Upper lobe of left lung (tissue), 6 donors: ENCODE measurements around the gene TSHZ1. TPM values are rescaled to one million over a fixed set of nuclear protein-coding genes. Genes with fewer than 3 reads are reported as not detected.

ENCODE experiments used
- ATAC-seq, 2 donors: fragments of 200-7000 bp; cut with Tn5 transposase; one replicate each; pipeline ENCODE4 v1.9.1; 2022; ENCODE audit warnings: mild to moderate bottlenecking in 2 of 2, moderate library complexity in 2 of 2; ENCODE audit not compliant: low FRiP score in 2 of 2
- DNase-seq, 2 donors: peaks; one replicate each; pipeline ENCODE4 v3.0.0-alpha.2; 2019 to 2020
- H3K27ac ChIP-seq, 4 donors: fragments of 200-600 bp; sonication (generic); one replicate each; pipeline ENCODE4 v1.5.1; 2016 to 2019
- H3K27me3 ChIP-seq, 4 donors: fragments of 200-600 bp; sonication (generic); one replicate each; pipeline ENCODE4 v1.5.1; 2017 to 2019
- H3K36me3 ChIP-seq, 4 donors: fragments of 200-600 bp; sonication (generic); one replicate each; pipeline ENCODE4 v1.5.1; 2016 to 2019
- H3K4me1 ChIP-seq, 4 donors: fragments of 200-600 bp; sonication (generic); one replicate each; pipeline ENCODE4 v1.5.1; 2018 to 2019
- H3K4me3 ChIP-seq, 4 donors: fragments of 200-600 bp; sonication (generic); one replicate each; pipeline ENCODE4 v1.5.1; 2017 to 2019; ENCODE audit warnings: mild to moderate bottlenecking in 2 of 4, moderate library complexity in 1 of 4
- H3K9me3 ChIP-seq, 4 donors: fragments of 200-600 bp; sonication (generic); one replicate each; pipeline ENCODE4 v1.5.1; 2018 to 2019
- EP300 ChIP-seq, 4 donors: sonication (generic); formaldehyde crosslinking; IDR thresholded peaks; one replicate each; pipeline ENCODE4 v1.5.1; 2017; ENCODE audit warnings: antibody characterized with exemption in 4 of 4, control low read depth in 2 of 4
- POLR2A ChIP-seq, 4 donors: fragments of 450-650 bp; IDR thresholded peaks; one replicate each; pipeline ENCODE4 v1.5.1; 2016 to 2017; ENCODE audit warnings: antibody characterized with exemption in 4 of 4, mild to moderate bottlenecking in 2 of 4
- POLR2AphosphoS5 ChIP-seq, 2 donors: sonication (generic); formaldehyde crosslinking; IDR thresholded peaks; one replicate each; pipeline ENCODE4 v1.5.1; 2017; ENCODE audit warnings: antibody characterized with exemption in 2 of 2
- WGBS, 2 donors: methylation state at CpG; one replicate each; pipeline ENCODE4 v1.1.5; 2017 to 2018; 5-methylcytosine and 5-hydroxymethylcytosine counted together
- total RNA-seq, 6 donors: library from RNA; depleted of rRNA in 4 of 6; stranded (reverse); fragments of >200 nt in 4 of 6; gene quantifications; one replicate each; pipeline versions ENCODE4 v1.1.0 to v1.2.1, GENCODE V29; 2016 to 2021
- TF ChIP-seq, protein P1 (sequence below), 6 experiments: fragments of 450-650 bp in 4 of 6; fragments of 200-600 bp in 2 of 6; sonication (generic) in 2 of 6; IDR thresholded peaks; one replicate each; pipeline ENCODE4 v1.5.1; 2016 to 2019; ENCODE audit warnings: antibody characterized with exemption in 6 of 6
- donor health status: DM: no; HTN: no; CAD: no; lungs with moderate emphysema.
- donor health status: DM: no; HTN: yes; CAD: no; lungs with severe emphysema.

Gene TSHZ1
- total RNA-seq, 6 donors from 2014 or later: 9.1 to 16.5 (median 14.3) TPM

DNA sequence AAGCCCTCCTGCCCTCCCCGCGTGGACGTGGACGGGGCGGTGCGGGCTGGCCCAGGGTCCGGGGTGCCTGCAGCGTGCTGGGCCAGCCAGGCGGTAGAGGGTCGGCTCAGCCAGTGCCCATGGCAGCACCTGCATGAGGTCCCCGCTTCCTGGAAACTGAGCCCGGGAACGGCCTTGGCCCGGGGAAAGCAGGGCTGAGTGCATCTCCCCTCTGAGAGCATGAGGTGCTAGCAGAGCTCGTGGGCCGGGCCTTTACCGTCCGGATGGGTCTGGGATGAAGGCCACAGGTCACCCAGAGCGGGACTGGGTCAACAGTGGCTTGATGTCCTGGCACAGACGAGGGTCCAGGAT, 39.8 kb downstream of the TSHZ1 start:
- WGBS, 2 donors: 92 to 93% methylated on average over 8 to 20 of the region's 20 CpGs
- H3K9me3 ChIP-seq: no peaks in the 10 kb centered on the region
- TF ChIP-seq POLR2A (IDR thresholded peaks at IDR 0.05) (no peak), POLR2AphosphoS5 (IDR thresholded peaks at IDR 0.05) (no peak), EP300 (IDR thresholded peaks at IDR 0.05) (no peak)
- TF ChIP-seq, protein P1, sequence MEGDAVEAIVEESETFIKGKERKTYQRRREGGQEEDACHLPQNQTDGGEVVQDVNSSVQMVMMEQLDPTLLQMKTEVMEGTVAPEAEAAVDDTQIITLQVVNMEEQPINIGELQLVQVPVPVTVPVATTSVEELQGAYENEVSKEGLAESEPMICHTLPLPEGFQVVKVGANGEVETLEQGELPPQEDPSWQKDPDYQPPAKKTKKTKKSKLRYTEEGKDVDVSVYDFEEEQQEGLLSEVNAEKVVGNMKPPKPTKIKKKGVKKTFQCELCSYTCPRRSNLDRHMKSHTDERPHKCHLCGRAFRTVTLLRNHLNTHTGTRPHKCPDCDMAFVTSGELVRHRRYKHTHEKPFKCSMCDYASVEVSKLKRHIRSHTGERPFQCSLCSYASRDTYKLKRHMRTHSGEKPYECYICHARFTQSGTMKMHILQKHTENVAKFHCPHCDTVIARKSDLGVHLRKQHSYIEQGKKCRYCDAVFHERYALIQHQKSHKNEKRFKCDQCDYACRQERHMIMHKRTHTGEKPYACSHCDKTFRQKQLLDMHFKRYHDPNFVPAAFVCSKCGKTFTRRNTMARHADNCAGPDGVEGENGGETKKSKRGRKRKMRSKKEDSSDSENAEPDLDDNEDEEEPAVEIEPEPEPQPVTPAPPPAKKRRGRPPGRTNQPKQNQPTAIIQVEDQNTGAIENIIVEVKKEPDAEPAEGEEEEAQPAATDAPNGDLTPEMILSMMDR (IDR thresholded peaks at IDR 0.05): no peak
- DNase-seq (peak in 1 of 2 donors; percentile 84), ATAC-seq (peak in 1 of 2 donors; percentile 20)
- peaks cover 11 to 36% (median 27%) of the 10 kb centered on the region in 4 donors for H3K4me1 ChIP-seq
- no peaks in the 10 kb centered on the region for H3K36me3 ChIP-seq
- no peak overlapping the region for H3K4me3 ChIP-seq
- no peaks in the 10 kb centered on the region for H3K27me3 ChIP-seq
- H3K27ac ChIP-seq: peak overlapping the region in 3 of 4 donors; percentile 13 to 83 (median 82)

DNA sequence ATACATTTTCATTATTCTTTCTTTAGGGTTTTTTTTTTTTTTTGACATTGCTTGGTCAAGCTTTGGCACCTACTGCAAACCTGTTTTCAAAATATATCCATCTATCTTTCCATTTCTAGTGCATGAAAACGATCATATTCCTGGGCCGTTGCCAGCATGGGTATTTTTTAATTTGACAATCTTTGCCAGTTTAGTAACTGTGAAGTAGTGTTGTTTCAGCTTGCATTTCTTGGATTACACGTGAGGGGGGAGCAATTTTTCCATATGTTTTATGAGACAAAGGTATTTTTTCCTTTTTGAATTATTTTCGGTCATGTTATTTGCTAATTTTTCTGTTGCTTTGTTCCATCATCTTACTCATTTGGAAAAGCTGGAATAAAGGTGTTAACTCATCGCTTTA, 40.9 kb downstream of the TSHZ1 start:
- no peaks in the 10 kb centered on the region for H3K27me3 ChIP-seq
- 79 to 85% methylated on average over 5 of the region's 5 CpGs for WGBS, 2 donors
- H3K4me3 ChIP-seq: no peak overlapping the region
- DNase-seq: no peak
- H3K27ac ChIP-seq: peak overlapping the region in 1 of 4 donors; percentile 83
- no peak for TF ChIP-seq POLR2A (IDR thresholded peaks at IDR 0.05)
- no peak for TF ChIP-seq POLR2AphosphoS5 (IDR thresholded peaks at IDR 0.05)
- TF ChIP-seq, protein P1 (IDR thresholded peaks at IDR 0.05): no peak
- no peak for TF ChIP-seq EP300 (IDR thresholded peaks at IDR 0.05)
- no peaks in the 10 kb centered on the region for H3K9me3 ChIP-seq
- H3K4me1 ChIP-seq: peaks cover 11 to 36% (median 29%) of the 10 kb centered on the region in 4 donors
- ATAC-seq: no peak
- H3K36me3 ChIP-seq: no peaks in the 10 kb centered on the region

DNA sequence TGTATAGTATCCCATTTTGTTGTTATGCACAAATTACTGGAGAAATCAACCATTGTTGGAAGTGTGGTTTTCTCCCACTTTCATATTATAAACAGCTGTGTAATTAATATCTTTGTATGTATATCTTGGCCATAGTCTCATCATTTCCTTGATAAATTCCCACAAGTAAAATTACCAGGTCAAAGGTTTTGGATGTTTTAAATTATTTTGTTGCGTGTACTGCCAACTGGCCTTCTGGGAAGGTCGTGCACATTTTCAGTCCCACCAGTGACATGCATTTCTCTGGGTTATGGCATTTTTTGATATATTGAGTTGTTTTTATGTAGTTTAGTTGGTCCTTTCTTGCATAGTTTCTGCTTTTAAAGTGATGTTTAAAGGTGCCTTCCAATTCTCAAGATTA, 41.5 kb downstream of the TSHZ1 start:
- 63 to 74% methylated on average over 2 of the region's 2 CpGs for WGBS, 2 donors

DNA sequence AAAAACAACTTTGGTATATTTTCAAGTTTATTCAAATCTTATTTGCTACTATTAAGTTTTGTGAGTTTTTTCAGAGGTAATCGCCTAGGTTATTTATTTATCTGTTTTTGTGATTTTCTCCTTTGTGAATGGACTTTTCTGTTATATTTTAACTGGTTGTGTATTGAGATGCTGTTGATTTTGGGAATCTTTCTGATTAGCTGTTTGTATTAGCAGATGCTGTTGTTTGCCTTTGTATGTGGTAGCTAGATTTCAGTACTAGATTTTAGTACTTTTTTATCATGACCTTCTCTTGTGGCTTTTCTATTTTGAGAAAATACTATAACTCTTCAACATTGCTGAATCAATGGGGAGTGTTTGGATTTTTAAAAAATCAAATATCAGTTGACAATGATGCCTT, 42.4 kb downstream of the TSHZ1 start:
- ATAC-seq: no peak
- DNase-seq: no peak
- no peaks in the 10 kb centered on the region for H3K36me3 ChIP-seq
- H3K4me1 ChIP-seq: peaks cover 4 to 25% (median 19%) of the 10 kb centered on the region in 4 donors
- peak overlapping the region in 2 of 4 donors; percentile 26 to 27 for H3K27ac ChIP-seq
- H3K27me3 ChIP-seq: no peaks in the 10 kb centered on the region
- H3K4me3 ChIP-seq: no peak overlapping the region
- TF ChIP-seq, protein P1 (IDR thresholded peaks at IDR 0.05): no peak
- TF ChIP-seq POLR2A (IDR thresholded peaks at IDR 0.05) (no peak), EP300 (IDR thresholded peaks at IDR 0.05) (no peak)
- no peaks in the 10 kb centered on the region for H3K9me3 ChIP-seq
- 95 to 100% methylated on average over 1 of the region's 1 CpG for WGBS, 2 donors

More for the DNA sequence above, 41.5 kb downstream of the TSHZ1 start:
- no peak overlapping the region for H3K4me3 ChIP-seq
- H3K9me3 ChIP-seq: no peaks in the 10 kb centered on the region
- no peak for ATAC-seq
- H3K36me3 ChIP-seq: no peaks in the 10 kb centered on the region
- TF ChIP-seq POLR2AphosphoS5 (IDR thresholded peaks at IDR 0.05): no peak
- TF ChIP-seq POLR2A (IDR thresholded peaks at IDR 0.05): no peak
- no peak for TF ChIP-seq EP300 (IDR thresholded peaks at IDR 0.05)
- TF ChIP-seq, protein P1 (IDR thresholded peaks at IDR 0.05): no peak
- no peaks in the 10 kb centered on the region for H3K27me3 ChIP-seq
- DNase-seq: no peak
- H3K27ac ChIP-seq: no peak overlapping the region
- peaks cover 5 to 32% (median 22%) of the 10 kb centered on the region in 4 donors for H3K4me1 ChIP-seq

DNA sequence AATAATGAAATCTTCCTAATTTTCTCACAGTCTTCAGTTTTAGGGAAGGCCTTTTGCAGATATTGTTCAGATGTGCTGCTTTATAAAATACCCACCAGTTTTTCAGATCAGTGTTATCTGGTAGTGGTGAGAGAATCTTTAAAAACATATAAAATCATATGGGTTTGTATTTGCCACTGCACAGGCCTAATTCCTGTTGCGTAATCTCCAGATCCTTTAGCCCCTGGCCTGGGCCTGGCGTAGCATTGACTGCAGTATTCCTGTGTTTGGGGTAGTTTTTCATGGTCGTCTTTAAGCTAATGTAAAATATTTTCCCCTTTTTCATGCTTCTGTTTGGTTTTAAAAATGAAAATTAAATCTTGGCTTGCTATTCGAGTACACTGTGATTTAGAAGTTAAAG, 43.2 kb downstream of the TSHZ1 start:
- Histone ChIP-seq H3K36me3 (no peaks in the 10 kb centered on the region), H3K9me3 (no peaks in the 10 kb centered on the region), H3K4me1 (peaks cover 3 to 19% (median 14%) of the 10 kb centered on the region in 4 donors), H3K27me3 (no peaks in the 10 kb centered on the region), H3K27ac (peak overlapping the region in 2 of 4 donors; percentile 20 to 26), H3K4me3 (no peak overlapping the region)
- 65 to 83% methylated on average over 4 of the region's 4 CpGs for WGBS, 2 donors
- TF ChIP-seq EP300 (IDR thresholded peaks at IDR 0.05) (no peak), POLR2AphosphoS5 (IDR thresholded peaks at IDR 0.05) (no peak), POLR2A (IDR thresholded peaks at IDR 0.05) (no peak)
- TF ChIP-seq, protein P1 (IDR thresholded peaks at IDR 0.05): no peak
- DNase-seq: no peak
- peak in 1 of 2 donors; percentile 49 for ATAC-seq
